ENCODE measurements around the gene ALDH9A1.
"Not testable (repeated sequence)": the region's sequence is repeated elsewhere in the genome, so short reads cannot be mapped to it uniquely, and the experiment has no call there.

Gene ALDH9A1

DNA sequence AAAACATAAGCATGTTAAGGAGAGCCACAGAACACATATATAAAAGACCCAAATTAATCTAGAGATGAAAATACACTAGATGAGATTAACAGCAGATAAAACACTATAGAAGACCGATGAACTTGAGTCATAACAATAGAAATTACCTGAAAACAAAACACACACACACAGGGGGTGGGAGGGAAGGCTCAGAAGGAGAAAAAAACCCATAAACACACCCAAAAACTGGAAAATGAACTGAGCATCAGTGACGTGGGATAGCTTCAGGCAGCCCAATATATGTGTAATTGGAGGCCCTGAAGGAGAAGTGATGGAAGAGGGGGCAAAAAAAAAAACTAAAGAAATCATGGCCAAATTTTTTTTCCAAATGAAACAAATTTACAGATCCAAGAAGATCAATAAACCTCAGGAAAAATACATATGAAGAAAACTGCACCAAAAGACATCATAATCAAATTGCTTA, 11.4 kb downstream of the ALDH9A1 start:
- DNase-seq (ENCODE audit: low read depth, low spot score), result no peak

DNA sequence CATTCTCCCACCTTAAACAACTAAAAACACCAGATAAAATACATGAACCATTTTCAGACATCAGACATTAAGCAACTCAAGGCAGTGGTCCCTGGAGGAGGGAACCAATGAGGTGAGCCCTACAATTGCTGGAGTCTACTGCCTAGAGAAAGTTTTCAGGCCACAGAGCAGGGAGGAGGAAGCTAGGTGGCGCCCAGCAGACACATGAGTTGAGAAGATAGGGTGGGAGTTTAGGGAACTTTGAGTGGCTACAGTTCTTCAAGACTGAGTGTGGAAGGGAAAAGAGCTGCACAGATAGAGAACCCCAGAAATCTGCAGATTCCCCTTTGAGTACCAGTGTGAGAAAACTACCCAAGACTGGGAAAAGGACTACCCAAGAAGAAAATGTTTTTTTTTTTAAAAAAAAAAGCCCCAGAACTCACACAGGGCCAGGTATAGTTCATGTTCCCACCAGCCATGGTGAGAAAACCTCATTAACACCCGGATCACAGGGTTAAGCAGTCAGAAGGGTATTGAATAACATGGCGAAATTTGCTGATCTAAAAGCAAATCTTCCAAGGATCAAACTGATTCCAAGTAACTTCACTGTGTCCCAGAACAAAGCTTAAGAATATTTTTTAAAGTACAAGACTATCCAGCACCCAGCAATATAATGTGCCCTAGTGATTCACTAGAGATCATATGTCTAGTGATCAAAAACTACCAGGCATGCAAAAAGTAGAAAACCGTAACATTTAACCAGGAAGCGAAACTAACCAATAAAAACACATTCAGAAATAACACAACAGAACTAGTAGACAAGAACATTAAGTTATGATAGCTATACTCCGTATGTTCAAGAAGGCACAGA, 12.0 kb downstream of the ALDH9A1 start:
- no peak for DNase-seq (ENCODE audit: low read depth, low spot score)

- no peak for DNase-seq (ENCODE audit: low read depth, low spot score)
Measured at GRCh38 chr1:165683848-165684485, 14.4 kb downstream of the ALDH9A1 start.

DNA sequence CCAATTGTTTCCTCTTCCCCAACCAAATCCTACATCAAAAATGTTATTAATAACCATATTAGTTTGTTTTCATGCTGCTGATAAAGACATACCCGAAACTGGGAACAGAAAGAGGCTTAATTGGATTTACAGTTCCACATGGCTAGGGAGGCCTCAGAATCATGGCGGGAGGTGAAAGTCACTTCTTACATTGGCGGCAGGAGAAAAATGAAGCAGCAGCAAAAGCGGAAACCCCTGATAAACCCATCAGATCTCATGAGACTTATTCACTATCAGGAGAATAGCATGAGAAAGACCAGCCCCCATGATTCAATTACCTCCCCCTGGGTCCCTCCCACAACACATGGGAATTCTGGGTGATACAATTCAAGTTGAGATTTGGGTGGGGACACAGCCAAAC, 17.6 kb downstream of the ALDH9A1 start:
- DNase-seq (ENCODE audit: low read depth, low spot score), result not testable (repeated sequence)

DNA sequence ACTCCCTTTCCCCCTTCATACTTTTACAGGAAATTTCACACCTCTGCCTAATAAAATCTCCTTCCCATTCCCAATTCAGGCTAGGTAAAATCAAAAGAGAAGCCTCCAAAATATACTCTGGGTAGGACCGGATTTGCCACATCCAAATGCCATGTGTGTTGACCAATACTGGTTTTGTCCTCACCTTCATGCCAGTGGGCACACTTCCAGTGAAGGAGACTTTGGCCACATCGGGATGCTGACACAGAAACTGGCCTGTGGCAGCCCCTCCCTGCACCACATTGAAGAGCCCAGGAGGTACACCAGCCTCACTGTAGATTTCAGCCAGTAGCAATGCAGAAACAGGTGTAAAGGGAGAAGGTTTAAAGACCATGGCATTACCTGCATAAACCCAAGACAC, 18.1 kb downstream of the ALDH9A1 start:
- DNase-seq (ENCODE audit: low read depth, low spot score), result no peak

DNA sequence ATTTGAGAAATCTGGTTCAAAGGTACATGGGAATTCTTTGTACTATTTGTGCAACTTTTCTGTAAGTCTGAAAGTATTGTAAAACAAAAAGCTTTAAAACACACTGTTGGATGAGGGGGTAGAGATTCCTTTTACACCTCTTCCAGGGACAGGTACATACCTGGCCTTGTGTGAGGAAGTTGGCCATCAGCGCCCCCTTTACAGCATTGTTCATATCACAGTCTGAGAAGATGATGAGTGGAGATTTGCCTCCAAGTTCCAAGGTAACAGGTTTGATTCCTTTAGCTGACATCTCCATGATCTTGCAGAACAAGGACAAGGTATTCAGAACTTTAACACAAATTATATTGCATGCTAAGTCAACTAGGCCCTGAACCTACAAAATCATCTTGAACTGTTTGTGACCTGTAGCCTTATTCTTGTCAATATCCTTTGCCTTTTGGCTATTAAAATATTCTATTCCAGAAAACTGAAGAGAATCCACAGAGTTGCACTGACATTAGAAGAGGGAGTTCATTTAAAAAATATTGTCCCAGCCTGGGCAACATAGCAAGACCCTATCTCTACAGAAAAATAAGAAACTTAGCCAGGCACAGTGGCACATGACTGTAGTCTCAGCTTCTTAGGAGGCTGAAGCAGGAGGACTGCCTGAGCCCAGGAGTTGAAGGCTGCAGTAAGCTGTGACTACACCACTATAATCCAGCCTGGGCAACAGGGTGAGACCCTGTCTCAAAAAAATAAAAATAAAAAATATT, 18.9 kb downstream of the ALDH9A1 start:
- DNase-seq (ENCODE audit: low read depth, low spot score), result no peak

- DNase-seq (ENCODE audit: low read depth, low spot score), result no peak
Measured at GRCh38 chr1:165678509-165678908, 19.9 kb downstream of the ALDH9A1 start.

- no peak for DNase-seq (ENCODE audit: low read depth, low spot score)
Measured at GRCh38 chr1:165675794-165676193, 22.6 kb downstream of the ALDH9A1 start.

DNA sequence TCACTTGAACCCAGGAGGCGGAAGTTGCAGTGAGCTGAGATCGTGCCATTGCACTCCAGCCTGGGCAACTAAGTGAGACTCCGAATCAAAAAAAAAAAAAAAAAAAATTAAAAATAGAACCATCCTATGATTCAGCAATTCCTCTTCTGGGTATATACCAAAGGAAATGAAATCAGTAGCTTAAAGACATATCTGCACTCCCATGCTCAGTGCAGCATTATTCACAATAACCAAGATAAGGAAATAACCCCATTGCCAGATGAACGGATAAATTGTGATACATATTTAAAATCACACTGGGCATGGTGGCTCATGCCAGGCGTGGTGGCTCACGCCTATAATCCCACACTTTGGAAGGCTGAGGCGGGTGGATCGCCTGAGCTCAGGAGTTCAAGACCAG, 23.8 kb downstream of the ALDH9A1 start:
- no peak for DNase-seq (ENCODE audit: low read depth, low spot score)

- DNase-seq (ENCODE audit: low read depth, low spot score), result no peak
Measured at GRCh38 chr1:165671526-165671925, 26.8 kb downstream of the ALDH9A1 start.

- no peak for DNase-seq (ENCODE audit: low read depth, low spot score)
Measured at GRCh38 chr1:165668184-165668583, 30.2 kb downstream of the ALDH9A1 start.

DNA sequence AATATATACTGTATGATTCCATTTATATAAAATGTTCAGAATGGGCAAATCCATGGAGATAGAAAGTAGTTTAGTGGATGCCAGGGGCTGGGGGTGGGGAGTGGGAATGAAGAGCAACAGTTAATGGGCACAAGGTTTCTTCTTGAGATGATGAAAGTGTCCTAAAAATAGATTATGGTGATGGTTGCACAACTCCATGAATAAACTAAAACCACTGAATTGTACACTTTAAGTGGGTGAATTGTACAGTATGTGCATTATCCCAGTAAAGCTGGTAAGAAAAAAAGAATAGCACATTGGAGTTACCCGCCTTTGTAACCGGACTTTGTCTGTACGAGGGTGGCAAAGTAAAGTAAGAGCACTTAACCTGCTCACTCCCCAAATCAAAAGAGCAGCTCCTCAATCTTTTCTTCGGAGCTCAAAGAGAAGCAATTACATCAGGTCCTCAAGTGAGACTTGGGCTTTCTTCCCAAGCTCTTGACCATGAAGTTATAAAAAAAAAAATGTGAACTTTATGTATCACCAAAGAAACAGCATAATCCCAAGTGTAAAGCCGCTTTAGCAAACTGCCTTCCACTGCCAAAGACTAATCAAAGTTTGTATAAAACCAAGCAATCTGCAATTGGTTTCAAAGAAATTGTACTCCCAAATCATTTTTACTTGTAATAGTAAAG, 32.1 kb downstream of the ALDH9A1 start:
- no peak for DNase-seq (ENCODE audit: low read depth, low spot score)

- DNase-seq (ENCODE audit: low read depth, low spot score), result no peak
Measured at GRCh38 chr1:165662186-165662585, 36.2 kb downstream of the ALDH9A1 start.

DNA sequence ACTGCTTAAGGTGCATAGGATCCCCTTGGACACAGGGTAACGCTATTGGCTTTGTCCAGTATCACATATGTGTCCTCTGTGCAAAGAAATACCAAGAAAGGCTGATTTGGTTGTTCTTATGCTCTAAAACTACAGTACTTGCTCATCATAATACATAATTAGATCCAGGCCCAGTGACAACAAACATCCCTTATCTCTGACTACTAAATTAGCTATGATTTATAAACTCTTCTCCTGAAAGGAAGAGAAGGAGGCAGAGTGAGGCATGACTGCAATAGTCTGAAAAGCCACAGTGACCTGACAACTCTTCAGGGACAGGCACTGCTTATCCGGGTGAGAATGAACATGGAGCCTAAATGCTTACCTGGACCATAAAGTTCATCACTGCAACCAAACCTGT, 36.7 kb downstream of the ALDH9A1 start:
- DNase-seq (ENCODE audit: low read depth, low spot score), result no peak

- DNase-seq (ENCODE audit: low read depth, low spot score), result peak; percentile 60
Measured at GRCh38 chr1:165659581-165659895, 38.8 kb downstream of the ALDH9A1 start.

- DNase-seq (ENCODE audit: low read depth, low spot score), result not testable (repeated sequence)
Measured at GRCh38 chr1:165658766-165659580, 39.4 kb downstream of the ALDH9A1 start.

DNA sequence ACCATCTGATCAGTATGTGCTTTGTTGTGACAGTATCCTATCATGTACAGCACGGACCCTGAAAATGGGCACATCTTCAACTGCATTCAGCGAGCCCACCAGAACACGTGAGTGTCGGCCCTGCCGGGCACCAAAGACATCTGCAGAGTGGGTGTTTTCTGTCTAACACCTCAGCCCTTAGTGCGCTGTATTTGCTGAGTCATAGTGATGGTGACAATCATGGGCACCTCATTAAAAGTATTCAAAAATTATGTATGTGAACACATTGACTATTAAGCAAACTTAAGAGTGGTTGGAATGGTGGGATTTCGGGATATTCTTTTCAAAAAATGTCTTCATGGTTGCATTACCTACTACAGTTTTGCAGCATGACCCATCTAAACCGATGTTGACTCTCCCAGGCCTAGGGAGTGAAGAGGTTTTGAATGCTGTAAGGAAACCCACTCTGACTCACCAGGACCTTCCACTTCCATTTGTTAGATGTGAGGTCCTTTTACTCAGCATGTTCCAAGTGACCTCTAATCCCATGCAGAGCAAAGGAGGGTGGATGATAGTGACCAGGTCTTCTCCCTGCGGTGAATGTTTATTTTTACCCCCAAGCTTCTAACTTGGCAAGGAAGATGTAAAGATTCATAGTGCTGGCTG, 47.3 kb downstream of the ALDH9A1 start:
- DNase-seq (ENCODE audit: low read depth, low spot score), result no peak

DNA sequence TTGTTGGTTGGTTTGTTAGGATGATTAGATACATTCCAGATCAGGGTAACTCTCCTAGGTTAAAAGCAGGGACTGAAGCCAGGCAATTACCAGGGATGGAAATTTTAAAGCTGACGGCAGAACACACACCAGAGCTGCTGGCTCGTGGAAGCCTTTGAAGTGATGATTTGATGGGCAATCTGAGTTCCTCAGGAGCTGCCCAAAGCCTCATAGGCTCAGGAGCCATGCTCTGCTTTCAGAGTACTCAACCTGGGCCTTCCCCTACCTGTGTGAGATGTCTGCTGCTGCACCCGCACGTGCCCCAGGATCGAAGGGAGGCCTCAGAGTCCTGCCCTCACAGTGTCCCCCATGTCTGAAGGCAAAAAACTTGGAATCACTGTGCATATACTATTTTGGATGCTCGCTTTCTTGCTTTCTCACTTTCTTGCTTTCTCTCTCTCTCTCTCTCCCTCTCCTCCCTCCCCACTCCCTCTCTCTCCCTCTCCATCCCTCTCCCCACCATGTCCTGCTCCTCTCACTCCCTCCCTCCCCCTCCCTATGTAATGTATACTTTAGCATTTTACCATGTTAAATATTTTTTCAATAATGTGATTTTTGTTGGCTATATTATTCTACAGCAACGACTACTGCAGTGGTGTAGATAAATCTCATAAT, 49.3 kb downstream of the ALDH9A1 start:
- DNase-seq (ENCODE audit: low read depth, low spot score), result no peak

GRCh38 chr1:165647970-165648369, 50.4 kb downstream of the ALDH9A1 start:
- DNase-seq (ENCODE audit: low read depth, low spot score), result no peak

DNA sequence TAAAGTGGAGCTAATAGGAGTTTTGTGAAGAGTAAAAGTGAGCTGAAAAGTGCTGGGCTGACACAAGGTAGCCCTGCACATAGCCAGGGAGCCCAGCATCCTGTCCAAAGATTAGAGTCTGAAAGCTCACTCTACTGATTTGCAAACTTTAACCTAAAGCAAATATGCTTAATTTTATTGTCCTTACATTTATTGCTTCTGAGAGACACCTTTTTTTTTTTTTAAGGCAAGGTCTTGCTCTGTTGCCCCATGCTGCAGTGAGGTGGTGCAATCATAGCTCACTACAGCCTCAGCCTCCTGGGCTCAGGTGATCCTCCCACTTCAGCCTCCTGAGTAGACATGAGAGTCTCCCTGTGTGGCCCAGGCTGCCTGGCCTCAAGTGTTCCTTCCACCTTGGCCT, 50.8 kb downstream of the ALDH9A1 start:
- no peak for DNase-seq (ENCODE audit: low read depth, low spot score)

Measured in iPS DF 19.7 (cell line).